Kidney capillary endothelial cell (primary cell): Measurements from ENCODE around the gene B9D1.

ENCODE experiments used
- DNase-seq: peaks from one replicate; pipeline ENCODE4 v3.0.0-alpha.2; 2018; ENCODE audit warnings: low spot score

B9D1 gene

GRCh38 chr17:19388791-19389785 lies 26.6 kb upstream of the B9D1 start:
- no peak for DNase-seq

GRCh38 chr17:19387921-19388521 lies 25.5 kb upstream of the B9D1 start:
- DNase-seq: no peak

- DNase-seq: no peak
Measured at GRCh38 chr17:19386974-19387920, 24.7 kb upstream of the B9D1 start, which contains the start of gene MFAP4. Gene MFAP4, minus strand, starts transcription at chr17:19387190. Its CDS starts 35 bp downstream, at chr17:19387155.

GRCh38 chr17:19386051-19386929 lies 23.8 kb upstream of the B9D1 start:
- DNase-seq: no peak

GRCh38 chr17:19385521-19385983 lies 23.0 kb upstream of the B9D1 start:
- DNase-seq: no peak

- DNase-seq: no peak
Measured at GRCh38 chr17:19384723-19385391, 22.3 kb upstream of the B9D1 start.

GRCh38 chr17:19383681-19384470 lies 21.4 kb upstream of the B9D1 start:
- no peak for DNase-seq

- no peak for DNase-seq
Measured at GRCh38 chr17:19382531-19383444, 20.3 kb upstream of the B9D1 start.

- no peak for DNase-seq
Measured at GRCh38 chr17:19381741-19382444, 19.4 kb upstream of the B9D1 start.

- DNase-seq: no peak
Measured at GRCh38 chr17:19381361-19381740, 18.8 kb upstream of the B9D1 start.

GRCh38 chr17:19380481-19381301 lies 18.2 kb upstream of the B9D1 start:
- DNase-seq: no peak

GRCh38 chr17:19379361-19380065 lies 17.0 kb upstream of the B9D1 start:
- DNase-seq: no peak

GRCh38 chr17:19378416-19379360 lies 16.2 kb upstream of the B9D1 start, which contains the start of gene MAPK7:
Gene MAPK7, plus strand, starts transcription at chr17:19378498. Its CDS starts 403 bp downstream, at chr17:19378901.
- DNase-seq: no peak

GRCh38 chr17:19377602-19378415 lies 15.3 kb upstream of the B9D1 start:
- DNase-seq: peak; percentile 99
